Calu3 (cell line): Measurements from ENCODE around the gene FAM13C. TPM values are rescaled to one million over a fixed set of nuclear protein-coding genes. Genes with fewer than 3 reads are reported as not detected.

ENCODE experiments used
- BruUV-seq: library from RNA; stranded (reverse); fragments of 400-500 nt; replicated peaks from 2 replicates; lab custom pipeline; 2021; lab: Mats Ljungman, UMichigan
- CTCF ChIA-PET: fragments of 300-600 bp; sonication (Branson Sonifier 250); formaldehyde crosslinking; loops from one replicate; lab custom pipeline; 2022; ENCODE audit warnings: antibody characterized with exemption; lab: Charles Lee
- DNase-seq: peaks from one replicate; pipeline ENCODE4 v3.0.0; 2022
- H3K27ac Mint-ChIP-seq: one replicate; pipeline ENCODE4 v1.8.0; 2022; ENCODE audit warnings: mixed read lengths; ENCODE audit not compliant: unreplicated experiment
- H3K27me3 Mint-ChIP-seq: one replicate; pipeline ENCODE4 v1.8.0; 2022; ENCODE audit warnings: mixed read lengths; ENCODE audit not compliant: unreplicated experiment
- H3K36me3 Mint-ChIP-seq: one replicate; pipeline ENCODE4 v1.8.0; 2022; ENCODE audit warnings: mild to moderate bottlenecking, moderate library complexity, mixed read lengths; ENCODE audit not compliant: insufficient read depth, unreplicated experiment
- H3K4me1 Mint-ChIP-seq: one replicate; pipeline ENCODE4 v1.8.0; 2022; ENCODE audit warnings: mild to moderate bottlenecking, low read depth, mixed read lengths; ENCODE audit not compliant: unreplicated experiment
- H3K4me3 Mint-ChIP-seq: one replicate; pipeline ENCODE4 v1.8.0; 2022; ENCODE audit warnings: mild to moderate bottlenecking, low read depth, moderate library complexity, mixed read lengths; ENCODE audit not compliant: unreplicated experiment
- H3K9me3 Mint-ChIP-seq: one replicate; pipeline ENCODE4 v1.8.0; 2022; ENCODE audit warnings: low read depth, mixed read lengths; ENCODE audit not compliant: unreplicated experiment
- intact Hi-C: fragments of 100-400 bp; cut with micrococcal nuclease; formaldehyde crosslinking; loops from one replicate; pipeline ENCODE4 v1.10.0; 2022; ENCODE audit not compliant: unreplicated experiment
- total RNA-seq: library from RNA; stranded (reverse); gene quantifications from 2 replicates; pipeline ENCODE4 v1.2.3, GENCODE V29; 2022
- TF ChIP-seq, protein P1 (sequence below): fragments of 200-600 bp; IDR thresholded peaks from one replicate; pipeline ENCODE4 v1.8.0; 2022; ENCODE audit warnings: antibody characterized with exemption; ENCODE audit not compliant: unreplicated experiment

The FAM13C gene
- total RNA-seq, 1 experiment from 2014 or later, result not detected

- peaks cover 8% of the 10 kb centered on the region for H3K27me3 Mint-ChIP-seq
- H3K9me3 Mint-ChIP-seq, result no peaks in the 10 kb centered on the region
- H3K36me3 Mint-ChIP-seq, result no peaks in the 10 kb centered on the region
- no peak overlapping the region for H3K4me3 Mint-ChIP-seq
- CTCF ChIA-PET, result no interaction called here
- intact Hi-C loops, result no loop called here
- no TSS peak for BruUV-seq
- TF ChIP-seq, protein P1, sequence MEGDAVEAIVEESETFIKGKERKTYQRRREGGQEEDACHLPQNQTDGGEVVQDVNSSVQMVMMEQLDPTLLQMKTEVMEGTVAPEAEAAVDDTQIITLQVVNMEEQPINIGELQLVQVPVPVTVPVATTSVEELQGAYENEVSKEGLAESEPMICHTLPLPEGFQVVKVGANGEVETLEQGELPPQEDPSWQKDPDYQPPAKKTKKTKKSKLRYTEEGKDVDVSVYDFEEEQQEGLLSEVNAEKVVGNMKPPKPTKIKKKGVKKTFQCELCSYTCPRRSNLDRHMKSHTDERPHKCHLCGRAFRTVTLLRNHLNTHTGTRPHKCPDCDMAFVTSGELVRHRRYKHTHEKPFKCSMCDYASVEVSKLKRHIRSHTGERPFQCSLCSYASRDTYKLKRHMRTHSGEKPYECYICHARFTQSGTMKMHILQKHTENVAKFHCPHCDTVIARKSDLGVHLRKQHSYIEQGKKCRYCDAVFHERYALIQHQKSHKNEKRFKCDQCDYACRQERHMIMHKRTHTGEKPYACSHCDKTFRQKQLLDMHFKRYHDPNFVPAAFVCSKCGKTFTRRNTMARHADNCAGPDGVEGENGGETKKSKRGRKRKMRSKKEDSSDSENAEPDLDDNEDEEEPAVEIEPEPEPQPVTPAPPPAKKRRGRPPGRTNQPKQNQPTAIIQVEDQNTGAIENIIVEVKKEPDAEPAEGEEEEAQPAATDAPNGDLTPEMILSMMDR, result no peak
- no peaks in the 10 kb centered on the region for H3K4me1 Mint-ChIP-seq
- no peak for DNase-seq
- no peak overlapping the region for H3K27ac Mint-ChIP-seq
Measured at GRCh38 chr10:59374916-59375315, 12.6 kb upstream of the FAM13C start.

- CTCF ChIA-PET, result interaction anchor here (1.2 kb wide), 1 partner anchor 10 kb away, joined by 3 read pairs; no protein-coding TSS in a partner anchor
- Mint-ChIP-seq H3K36me3 (no peaks in the 10 kb centered on the region), H3K27ac (no peak overlapping the region), H3K9me3 (no peaks in the 10 kb centered on the region), H3K4me3 (no peak overlapping the region), H3K27me3 (peaks cover 8% of the 10 kb centered on the region), H3K4me1 (no peaks in the 10 kb centered on the region)
- intact Hi-C loops, result no loop called here
- BruUV-seq, result no TSS peak
- DNase-seq, result no peak
- TF ChIP-seq, protein P1, result no peak
Measured at GRCh38 chr10:59373071-59373470, 10.7 kb upstream of the FAM13C start.

GRCh38 chr10:59372543-59372942, 10.2 kb upstream of the FAM13C start:
- intact Hi-C loops, result no loop called here
- H3K36me3 Mint-ChIP-seq, result no peaks in the 10 kb centered on the region
- no peak overlapping the region for H3K27ac Mint-ChIP-seq
- DNase-seq, result no peak
- no peaks in the 10 kb centered on the region for H3K4me1 Mint-ChIP-seq
- CTCF ChIA-PET, result interaction anchor here (1.2 kb wide), 1 partner anchor 10 kb away, joined by 3 read pairs; no protein-coding TSS in a partner anchor
- BruUV-seq, result no TSS peak
- TF ChIP-seq, protein P1, result no peak
- H3K4me3 Mint-ChIP-seq, result no peak overlapping the region
- no peaks in the 10 kb centered on the region for H3K9me3 Mint-ChIP-seq
- H3K27me3 Mint-ChIP-seq, result peaks cover 8% of the 10 kb centered on the region

- intact Hi-C loops, result no loop called here
- TF ChIP-seq, protein P1, result no peak
- Mint-ChIP-seq H3K36me3 (peaks cover 13% of the 10 kb centered on the region), H3K27me3 (peaks cover 11% of the 10 kb centered on the region), H3K4me3 (no peak overlapping the region), H3K27ac (no peak overlapping the region), H3K4me1 (peaks cover 8% of the 10 kb centered on the region), H3K9me3 (no peaks in the 10 kb centered on the region)
- no TSS peak for BruUV-seq
- CTCF ChIA-PET, result interaction anchor here (0.7 to 1.0 kb wide), 3 partner anchors 12 to 54 kb away, joined by 3 to 5 read pairs (median 3); no protein-coding TSS in a partner anchor
- DNase-seq, result no peak
Measured at GRCh38 chr10:59366290-59366689, 3.9 kb upstream of the FAM13C start.
